Type B pancreatic cell (in vitro differentiated cells): ENCODE measurements around the gene POLR1A. TPM values are rescaled to one million over a fixed set of nuclear protein-coding genes. Genes with fewer than 3 reads are reported as not detected.

Experiments used
- DNase-seq: peaks from one replicate; pipeline ENCODE4 v3.0.0; 2021; ENCODE audit warnings: mixed read lengths; ENCODE audit not compliant: unreplicated experiment; ENCODE audit errors: extremely low spot score
- H3K27ac Mint-ChIP-seq: 2 replicates; pipeline ENCODE4 v1.8.0; 2021; ENCODE audit warnings: mild to moderate bottlenecking, mixed read lengths
- H3K27me3 Mint-ChIP-seq: 2 replicates; pipeline ENCODE4 v1.8.0; 2021; ENCODE audit warnings: mixed read lengths
- H3K36me3 Mint-ChIP-seq: 2 replicates; pipeline ENCODE4 v1.8.0; 2021; ENCODE audit warnings: mixed read lengths
- H3K4me1 Mint-ChIP-seq: one replicate; pipeline ENCODE4 v1.8.0; 2021; ENCODE audit warnings: mixed read lengths; ENCODE audit not compliant: unreplicated experiment
- H3K4me3 Mint-ChIP-seq: 2 replicates; pipeline ENCODE4 v1.8.0; 2021; ENCODE audit warnings: mild to moderate bottlenecking, mixed read lengths
- H3K9me3 Mint-ChIP-seq: 2 replicates; pipeline ENCODE4 v1.8.0; 2021; ENCODE audit warnings: mixed read lengths
- CTCF ChIP-seq: fragments of 200-600 bp; sonication (generic); conservative IDR thresholded peaks from 2 replicates; pipeline ENCODE4 v1.5.0; 2021; ENCODE audit warnings: antibody characterized with exemption, mild to moderate bottlenecking
- total RNA-seq: library from RNA; stranded (reverse); gene quantifications from 2 replicates; pipeline ENCODE4 v1.2.1, GENCODE V29; 2021; ENCODE audit warnings: low replicate concordance

POLR1A gene
- total RNA-seq, 1 donor from 2014 or later: 57.6 TPM

GRCh38 chr2:85990084-85990483 is 115.6 kb downstream of the POLR1A start:
- Mint-ChIP-seq H3K9me3 (no peaks in the 10 kb centered on the region), H3K27ac (peak overlapping the region; percentile 50), H3K36me3 (no peaks in the 10 kb centered on the region), H3K4me1 (peaks cover 14% of the 10 kb centered on the region), H3K27me3 (no peaks in the 10 kb centered on the region), H3K4me3 (no peak overlapping the region)
- no peak for DNase-seq
- TF ChIP-seq CTCF: no peak

GRCh38 chr2:85989288-85989865 is 116.3 kb downstream of the POLR1A start:
- Mint-ChIP-seq H3K4me1 (peaks cover 14% of the 10 kb centered on the region), H3K27ac (no peak overlapping the region), H3K9me3 (no peaks in the 10 kb centered on the region), H3K27me3 (no peaks in the 10 kb centered on the region), H3K36me3 (no peaks in the 10 kb centered on the region), H3K4me3 (no peak overlapping the region)
- no peak for TF ChIP-seq CTCF
- no peak for DNase-seq

- no peak for TF ChIP-seq CTCF
- no peaks in the 10 kb centered on the region for H3K27me3 Mint-ChIP-seq
Observed at GRCh38 chr2:85988914-85989270, 116.8 kb downstream of the POLR1A start.

GRCh38 chr2:85988175-85988913 is 117.3 kb downstream of the POLR1A start:
- Mint-ChIP-seq H3K9me3 (no peaks in the 10 kb centered on the region), H3K36me3 (no peaks in the 10 kb centered on the region), H3K4me1 (peaks cover 14% of the 10 kb centered on the region), H3K27ac (peak overlapping the region; percentile 33), H3K27me3 (no peaks in the 10 kb centered on the region), H3K4me3 (no peak overlapping the region)
- TF ChIP-seq CTCF: no peak
- no peak for DNase-seq

More at GRCh38 chr2:85988914-85989270, 116.8 kb downstream of the POLR1A start:
- Mint-ChIP-seq H3K4me3 (no peak overlapping the region), H3K9me3 (no peaks in the 10 kb centered on the region), H3K4me1 (peaks cover 14% of the 10 kb centered on the region), H3K27ac (no peak overlapping the region), H3K36me3 (no peaks in the 10 kb centered on the region)
- DNase-seq: no peak

GRCh38 chr2:85987266-85988174 is 118.2 kb downstream of the POLR1A start:
- peaks cover 14% of the 10 kb centered on the region for H3K4me1 Mint-ChIP-seq
- no peaks in the 10 kb centered on the region for H3K27me3 Mint-ChIP-seq
- DNase-seq: no peak
- H3K27ac Mint-ChIP-seq: no peak overlapping the region
- no peak overlapping the region for H3K4me3 Mint-ChIP-seq
- no peaks in the 10 kb centered on the region for H3K9me3 Mint-ChIP-seq
- no peaks in the 10 kb centered on the region for H3K36me3 Mint-ChIP-seq
- TF ChIP-seq CTCF: no peak
